NCI-H1092 (cell line): ENCODE data around the gene COMMD6.
A peak's percentile ranks its signal among the peaks of the same experiment; 100 is the strongest.
"Not testable (repeated sequence)": the region's sequence is repeated elsewhere in the genome, so short reads cannot be mapped to it uniquely, and the experiment has no call there.

Source experiments
- DNase-seq: peaks from one replicate; lab custom pipeline; 2025; lab: John Stamatoyannopoulos, UW

COMMD6 gene

DNA sequence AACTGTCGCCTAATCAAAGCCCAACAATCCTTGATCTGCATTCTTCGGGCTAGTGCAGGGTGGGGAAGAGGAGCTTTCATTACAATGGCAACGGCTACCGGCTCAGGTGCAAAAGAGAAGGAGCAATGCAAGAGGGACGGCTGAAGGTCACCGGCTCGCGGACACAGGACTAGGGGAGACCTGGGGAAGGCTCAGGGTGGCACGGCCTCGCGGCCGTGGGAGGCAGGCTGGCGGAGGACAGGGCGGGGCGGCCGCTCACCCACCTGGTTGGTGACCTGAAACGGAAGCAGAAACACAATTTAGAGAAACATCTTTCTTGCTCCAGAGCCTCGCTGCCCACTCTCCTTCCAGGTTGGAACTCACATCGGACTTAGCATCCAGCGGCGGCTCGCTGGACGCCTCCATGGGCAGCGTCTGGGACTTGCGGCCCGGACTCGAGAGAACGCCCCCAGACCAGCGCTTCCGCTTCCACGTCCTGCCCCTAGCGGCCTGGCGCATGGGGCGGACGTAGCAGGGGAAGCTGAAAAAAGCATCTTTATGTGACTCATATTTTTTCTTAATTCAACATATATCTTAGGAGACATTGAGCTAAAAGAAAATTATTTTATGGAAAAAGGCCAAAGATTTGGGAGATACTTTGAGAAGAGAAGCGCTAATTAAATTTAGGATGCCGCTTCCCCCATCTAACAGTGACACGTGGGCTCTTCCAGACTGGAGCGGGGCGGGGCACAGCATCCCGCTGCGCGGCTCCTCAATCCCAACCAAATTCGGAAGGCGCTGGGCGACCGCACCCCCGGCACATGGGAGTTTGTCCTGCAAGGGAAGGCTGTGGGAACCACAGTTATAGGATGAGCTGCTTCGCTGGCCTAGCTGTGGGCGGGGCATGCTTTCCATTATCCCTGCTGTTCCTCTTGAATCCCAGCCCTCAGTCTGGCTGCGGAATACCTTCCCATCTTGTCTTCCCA, at the start of gene COMMD6:
COMMD6 (minus strand) TSS at position 441 of the 965 bp plus-strand sequence; CDS start at position 405, 36 bp downstream.
- DNase-seq = peak; percentile 74

DNA sequence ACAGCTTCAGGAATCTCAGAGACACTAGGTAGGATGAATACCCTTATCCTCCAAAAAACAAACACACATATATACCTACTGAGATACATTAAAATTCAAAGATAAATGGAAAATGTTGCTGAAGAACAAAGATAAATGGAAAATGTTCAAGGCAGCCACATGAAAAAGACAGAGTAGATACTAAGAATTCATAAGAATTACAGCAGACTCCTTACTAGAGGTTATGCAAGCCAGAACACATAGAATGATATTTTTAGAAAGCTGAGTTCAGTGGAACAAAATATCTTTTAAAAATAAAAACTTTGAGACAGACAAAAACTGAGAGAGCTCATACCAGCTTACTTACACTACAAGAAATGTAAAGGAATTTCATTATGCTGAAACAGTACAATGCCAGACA, 47.5 kb upstream of the COMMD6 start:
- DNase-seq = no peak

DNA sequence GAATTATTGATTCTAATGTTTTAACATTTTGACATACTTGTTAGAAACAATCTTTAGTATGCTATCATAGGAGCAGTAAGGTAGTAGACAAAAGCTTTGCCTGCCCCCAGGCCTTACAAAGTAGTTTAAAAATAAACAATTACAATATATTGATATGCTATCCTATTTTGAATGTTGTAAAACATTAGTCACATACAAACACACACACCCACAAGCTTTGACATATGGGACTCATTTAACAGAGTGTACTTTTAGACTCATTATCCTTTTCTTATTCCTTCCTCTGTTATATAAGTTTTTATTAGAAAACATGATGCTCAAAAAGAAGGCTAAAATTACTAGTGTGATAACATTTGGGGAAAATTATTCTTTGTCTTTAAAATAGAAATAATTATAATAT, 45.5 kb upstream of the COMMD6 start:
- no peak for DNase-seq

DNA sequence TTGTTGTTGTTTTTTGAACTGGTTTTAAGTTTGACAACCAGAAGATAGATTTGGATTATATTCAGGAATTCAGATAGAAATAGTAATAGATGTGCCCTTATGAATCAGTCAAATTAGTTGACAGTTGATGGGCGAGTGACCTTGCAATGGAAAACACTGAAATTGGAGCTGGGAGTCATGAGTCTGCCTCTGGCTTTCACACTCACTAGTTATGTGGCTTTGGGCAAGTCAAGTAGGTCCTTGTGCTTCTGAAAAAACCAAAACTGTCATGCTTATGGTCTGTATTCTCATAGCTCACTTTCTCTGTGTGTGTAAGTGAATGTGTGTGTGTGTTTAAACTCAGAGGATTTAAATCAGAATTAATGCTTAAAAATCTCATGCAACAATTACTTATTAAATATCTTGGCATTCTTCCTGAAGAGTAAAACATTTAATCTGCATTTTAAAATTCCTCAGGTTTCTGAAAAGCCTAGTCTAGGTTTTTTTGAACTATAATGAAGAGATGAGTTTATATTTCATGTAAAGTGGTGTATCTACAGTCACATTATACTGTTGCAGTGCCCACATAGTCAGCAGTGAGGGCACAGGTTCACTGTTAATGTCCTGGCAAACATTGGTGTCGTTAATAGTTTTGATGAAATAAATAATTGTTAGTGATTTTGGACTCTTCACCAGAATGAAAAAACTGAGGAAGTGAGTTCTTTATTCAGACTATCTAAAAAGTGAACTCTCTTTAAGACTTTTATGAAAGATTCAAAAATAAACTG, 44.4 kb upstream of the COMMD6 start:
- DNase-seq = no peak

DNA sequence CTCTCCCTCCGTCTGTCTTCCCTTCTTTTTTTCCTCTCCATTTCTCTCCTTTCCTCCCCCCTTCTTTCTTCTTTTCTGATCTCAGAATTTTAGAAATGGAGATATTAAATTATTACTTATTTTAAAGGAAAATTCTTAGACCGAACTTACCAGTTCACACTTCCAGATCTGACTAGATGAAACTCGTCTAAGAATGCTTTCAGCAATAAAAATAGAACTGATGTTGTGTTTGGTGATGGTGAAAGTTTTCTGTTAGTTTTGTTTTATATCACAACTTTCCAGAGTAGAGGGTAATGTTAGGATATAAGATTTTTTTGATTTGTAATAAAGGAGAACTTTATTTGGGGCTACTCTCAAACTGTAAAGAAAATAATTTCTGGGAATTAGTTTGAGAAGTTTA, 41.9 kb upstream of the COMMD6 start:
- DNase-seq = no peak

DNA sequence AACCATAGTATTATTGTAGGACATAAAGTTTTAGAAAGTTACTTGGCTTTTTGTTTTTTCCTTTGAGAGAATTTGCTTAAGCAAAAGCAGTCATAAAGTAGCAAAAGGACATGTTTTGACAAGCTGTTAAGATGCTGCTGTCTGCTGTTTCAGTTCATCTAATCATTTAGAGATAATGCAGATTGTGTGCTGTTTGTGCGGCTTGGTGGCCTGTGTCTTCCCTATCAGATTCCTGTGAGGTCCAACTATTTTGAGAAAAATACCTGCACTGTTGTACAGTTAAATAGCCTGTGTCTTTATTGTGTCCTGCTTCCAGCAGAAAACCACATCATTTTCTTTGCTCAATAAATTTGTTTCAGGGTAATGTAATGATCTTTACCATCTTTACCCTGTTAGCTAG, 31.9 kb upstream of the COMMD6 start:
- DNase-seq = no peak

DNA sequence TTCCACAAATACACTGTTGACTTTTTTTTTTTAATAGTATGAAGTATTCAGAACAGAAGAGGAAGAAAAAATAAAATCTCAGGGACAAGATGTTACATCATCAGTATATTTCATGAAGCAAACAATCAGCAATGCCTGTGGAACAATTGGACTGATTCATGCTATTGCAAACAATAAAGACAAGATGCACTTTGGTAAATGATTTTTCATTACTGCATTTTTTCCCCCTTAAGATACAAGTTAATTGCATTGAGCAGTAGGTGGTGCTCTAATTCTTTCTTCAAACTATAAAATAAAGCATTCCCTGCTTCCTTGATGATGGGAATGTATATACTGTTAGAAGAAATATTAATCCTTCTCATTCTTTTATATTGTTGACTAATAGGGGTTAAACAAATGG, 29.0 kb upstream of the COMMD6 start:
- DNase-seq = no peak

DNA sequence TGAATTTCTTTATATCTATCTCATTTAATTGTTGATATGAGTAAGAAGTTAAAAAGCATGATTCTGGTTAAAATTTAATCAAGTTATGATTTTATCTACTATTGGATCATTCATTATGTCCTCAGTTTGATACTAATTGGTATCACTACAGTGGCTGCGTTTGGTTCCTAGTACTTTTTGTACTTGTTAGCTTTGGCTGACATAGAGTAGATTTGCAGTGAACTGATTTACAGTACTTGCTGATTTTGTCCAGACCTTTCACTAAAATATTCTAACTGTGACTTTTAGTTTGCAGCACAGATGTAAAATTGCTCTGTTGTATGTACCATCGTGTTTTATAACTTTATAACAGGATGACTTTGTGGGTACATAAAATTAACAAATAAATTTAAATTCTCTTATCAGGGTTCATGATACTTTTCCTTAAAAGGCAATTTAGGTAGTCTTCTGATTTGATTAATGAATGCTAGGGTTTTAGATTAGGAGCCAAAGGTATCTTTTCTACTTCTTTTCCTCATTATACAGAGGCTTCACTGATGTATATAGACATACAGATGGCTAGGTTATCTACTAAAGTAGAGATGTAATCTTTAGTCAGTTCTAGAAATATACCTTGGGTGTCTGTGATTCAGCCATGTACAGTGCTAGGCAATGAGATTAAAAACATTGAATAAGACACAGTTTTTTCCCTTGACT, 20.7 kb upstream of the COMMD6 start:
- no peak for DNase-seq

DNA sequence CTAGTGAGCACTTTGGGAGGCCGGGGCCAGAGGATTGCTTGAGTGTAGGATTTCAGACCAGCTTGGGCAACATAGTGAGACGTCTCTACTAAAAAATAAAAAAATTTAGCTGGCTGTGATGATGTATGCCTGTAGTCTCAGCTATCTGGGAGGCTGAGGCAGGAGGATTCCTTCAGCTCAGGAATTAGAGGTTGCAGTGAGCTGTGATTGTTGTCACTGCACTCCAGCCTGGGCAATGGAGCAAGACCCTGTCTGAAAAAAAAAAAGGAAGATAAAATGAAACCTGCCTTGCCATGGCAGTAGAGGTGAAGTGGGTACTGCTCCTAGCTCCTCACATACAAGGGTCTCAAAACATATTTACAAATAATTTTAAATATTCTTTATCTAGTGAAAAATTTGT, 19.3 kb upstream of the COMMD6 start:
- no peak for DNase-seq

DNA sequence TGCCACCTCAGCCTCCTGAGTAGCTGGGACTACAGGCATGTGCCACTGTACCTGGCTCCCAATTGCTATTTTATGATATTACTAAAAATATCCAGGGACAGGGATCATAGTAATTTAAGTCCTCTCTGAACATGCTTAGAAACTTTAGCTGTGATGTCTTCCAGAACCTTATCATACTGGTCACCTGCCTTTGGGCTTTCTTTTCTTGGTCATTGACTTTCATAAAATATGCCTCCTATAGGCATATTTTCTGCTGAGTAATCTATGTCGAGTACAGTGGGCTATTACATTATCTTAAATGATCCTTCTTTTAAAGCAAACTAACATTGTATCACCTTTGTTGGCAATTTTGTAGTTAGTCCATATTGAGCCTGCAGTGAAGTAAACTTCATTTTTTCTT, 18.2 kb upstream of the COMMD6 start:
- no peak for DNase-seq

DNA sequence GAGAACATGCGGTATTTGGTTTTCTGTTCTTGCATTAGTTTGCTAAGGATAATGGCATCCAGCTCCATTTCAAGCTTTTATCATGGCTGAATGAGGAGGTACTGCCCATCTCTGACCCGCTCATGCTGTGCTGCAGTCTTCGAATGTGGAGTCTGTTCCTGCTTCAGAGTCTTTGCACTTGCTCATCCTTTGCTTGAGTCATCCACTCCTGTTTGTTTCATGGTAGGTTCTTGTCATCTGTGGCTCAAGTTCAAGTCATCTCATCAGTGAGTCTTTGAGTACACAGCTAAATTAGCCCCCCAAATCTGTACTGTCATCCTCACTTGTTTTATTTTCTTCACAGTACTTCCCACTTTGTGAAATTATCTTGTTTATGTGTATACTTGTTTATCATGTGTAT, 17.3 kb upstream of the COMMD6 start:
- no peak for DNase-seq

DNA sequence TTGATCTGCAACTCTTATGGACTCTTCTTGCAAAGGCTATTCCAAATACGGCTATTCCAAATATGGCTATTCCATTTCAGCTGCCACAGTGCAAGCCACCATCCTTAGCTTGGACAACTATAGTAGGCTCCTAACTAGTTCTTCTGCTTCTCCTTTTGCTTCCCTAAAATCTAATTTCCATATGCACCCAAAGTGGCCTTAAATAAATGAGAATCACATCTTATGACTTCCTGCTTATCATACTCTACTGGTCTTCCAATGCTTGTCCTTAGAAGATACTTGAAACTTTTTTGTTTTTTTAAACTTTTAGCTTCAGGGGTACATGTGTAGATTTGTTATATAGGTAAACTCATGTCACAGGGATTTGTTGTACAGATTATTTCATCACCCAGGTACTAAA, 16.8 kb upstream of the COMMD6 start:
- DNase-seq = no peak

DNA sequence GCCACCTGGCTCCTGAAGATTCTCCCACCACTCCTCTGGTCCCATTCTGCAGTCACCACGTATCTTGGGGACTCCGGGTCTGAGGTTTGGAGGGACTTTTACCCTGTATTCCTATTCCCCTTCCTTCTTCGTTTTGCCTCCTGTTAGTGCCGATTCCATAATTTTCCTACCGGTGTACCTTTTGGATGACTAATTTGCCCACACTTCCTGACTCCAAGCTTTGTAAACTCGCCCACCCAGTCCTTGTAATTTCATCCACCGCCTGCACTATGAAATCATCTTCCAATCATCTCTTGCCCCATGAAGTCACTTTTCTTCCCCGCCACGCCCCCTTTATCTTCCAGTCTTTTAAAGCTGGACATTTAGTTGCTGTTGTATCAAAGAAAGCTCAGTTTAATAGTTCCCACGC, 12.5 kb upstream of the COMMD6 start:
- peak; percentile 7 for DNase-seq

DNA sequence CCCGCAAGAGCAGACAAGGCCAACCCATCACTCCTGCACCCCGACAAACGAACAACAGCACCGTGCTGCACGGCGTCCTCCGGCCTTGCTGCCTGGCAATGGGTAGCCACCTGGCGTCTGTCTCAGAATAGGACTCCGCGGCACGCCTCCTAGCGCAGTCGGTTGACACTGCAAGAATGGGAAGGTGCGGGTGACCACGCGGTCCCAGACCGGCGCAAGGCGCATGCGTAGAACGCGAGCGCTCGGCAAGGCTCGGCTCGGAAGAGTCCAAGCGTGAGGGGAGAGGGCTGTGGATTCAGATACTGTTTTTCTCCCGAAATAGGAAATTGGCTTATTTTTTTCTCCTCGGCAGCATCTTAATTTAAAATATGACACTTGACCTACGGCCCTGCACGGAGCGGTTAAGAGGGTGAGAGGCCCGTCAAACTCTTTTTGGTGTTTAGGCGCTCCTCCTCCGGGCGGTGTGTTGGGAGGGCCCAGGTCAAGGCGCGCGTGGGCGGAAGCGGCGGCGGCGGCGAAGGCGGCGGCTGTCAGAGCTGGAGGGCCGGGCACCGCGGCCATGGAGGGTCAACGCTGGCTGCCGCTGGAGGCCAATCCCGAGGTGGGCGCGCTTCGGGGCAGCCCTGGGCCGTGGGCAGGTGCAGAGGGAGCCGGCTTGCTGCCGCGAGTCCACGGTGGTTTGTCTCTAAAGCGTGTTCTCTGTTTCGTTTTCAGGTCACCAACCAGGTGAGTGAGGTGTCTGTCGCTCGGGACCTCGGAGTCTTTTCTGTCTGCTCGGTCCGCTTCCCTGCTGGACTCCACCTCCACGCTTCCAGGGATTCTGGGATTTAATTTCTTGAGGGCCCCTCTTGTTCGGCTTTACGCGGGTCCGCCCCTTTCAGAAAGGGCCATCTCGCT, 11.9 kb upstream of the COMMD6 start, which contains the start of gene UCHL3:
UCHL3 (plus strand) TSS at position 530 of the 897 bp plus-strand sequence; CDS start at position 560, 30 bp downstream.
- DNase-seq = peak; percentile 98

DNA sequence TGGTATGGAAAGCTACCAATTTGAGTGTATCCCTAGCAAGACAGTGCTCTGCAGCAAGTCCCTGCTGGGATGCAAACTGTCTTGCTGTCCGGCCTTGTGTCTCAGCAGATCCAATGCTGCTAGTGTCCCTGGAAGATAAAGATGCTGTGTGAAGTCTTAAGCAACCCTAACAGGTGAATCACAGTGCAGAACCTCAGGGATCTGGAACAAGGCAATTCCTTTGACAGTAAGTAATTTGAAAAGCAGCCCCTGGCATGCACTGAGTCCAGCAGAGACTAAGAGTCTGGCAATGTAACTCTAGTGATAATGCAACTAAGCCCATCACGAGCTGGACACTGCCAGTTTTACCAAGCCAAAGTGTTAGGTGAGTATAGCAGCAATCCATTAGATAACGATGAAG, 10.3 kb upstream of the COMMD6 start:
- no peak for DNase-seq

DNA sequence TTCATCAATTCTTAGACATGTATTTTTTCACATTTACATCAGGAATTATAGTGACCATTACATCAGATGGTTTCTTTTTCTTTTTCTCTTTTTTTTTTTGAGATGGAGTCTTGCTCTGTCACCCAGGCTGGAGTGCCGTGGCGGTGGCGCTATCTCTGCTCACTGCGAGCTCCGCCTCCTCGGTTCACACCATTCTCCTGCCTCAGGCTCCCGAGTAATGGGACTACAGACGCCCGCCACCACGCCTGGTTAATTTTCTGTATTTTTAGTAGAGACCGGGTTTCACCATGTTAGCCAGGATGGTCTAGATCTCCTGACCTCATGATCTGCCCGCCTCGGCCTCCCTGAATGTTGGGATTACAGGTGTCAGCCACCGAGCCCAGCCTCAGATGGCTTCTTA, 7.7 kb upstream of the COMMD6 start:
- DNase-seq = not testable (repeated sequence)

DNA sequence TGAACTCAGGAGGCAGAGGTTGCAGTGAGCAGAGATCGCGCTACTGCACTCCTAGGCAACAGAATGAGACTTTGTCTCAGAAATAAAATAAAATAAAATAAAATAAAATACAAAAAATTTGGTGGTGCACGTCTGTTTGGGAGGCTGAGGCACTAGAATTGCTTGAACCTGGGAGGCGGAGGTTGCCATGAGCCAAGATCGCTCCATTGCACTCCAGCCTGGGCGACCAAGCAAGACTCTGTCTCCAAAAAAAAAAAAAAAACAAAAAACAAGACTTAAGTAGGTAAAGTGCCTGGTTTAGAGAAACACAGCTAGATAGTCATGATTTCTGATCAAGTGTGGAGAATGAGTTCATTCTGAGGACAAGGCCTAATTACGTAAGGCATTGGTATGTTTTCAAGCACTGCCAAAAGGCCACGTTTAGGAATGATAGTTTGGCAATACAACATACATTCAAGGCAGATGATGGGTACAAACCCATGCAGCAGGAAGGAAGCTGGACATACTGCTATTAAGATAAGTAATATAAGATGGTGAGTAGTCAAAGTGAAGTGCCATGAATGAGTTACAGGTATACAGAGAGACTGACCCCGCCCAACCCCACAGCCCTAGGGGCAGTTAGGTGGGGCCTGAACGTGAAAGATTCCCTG, 7.2 kb upstream of the COMMD6 start:
- DNase-seq = no peak

DNA sequence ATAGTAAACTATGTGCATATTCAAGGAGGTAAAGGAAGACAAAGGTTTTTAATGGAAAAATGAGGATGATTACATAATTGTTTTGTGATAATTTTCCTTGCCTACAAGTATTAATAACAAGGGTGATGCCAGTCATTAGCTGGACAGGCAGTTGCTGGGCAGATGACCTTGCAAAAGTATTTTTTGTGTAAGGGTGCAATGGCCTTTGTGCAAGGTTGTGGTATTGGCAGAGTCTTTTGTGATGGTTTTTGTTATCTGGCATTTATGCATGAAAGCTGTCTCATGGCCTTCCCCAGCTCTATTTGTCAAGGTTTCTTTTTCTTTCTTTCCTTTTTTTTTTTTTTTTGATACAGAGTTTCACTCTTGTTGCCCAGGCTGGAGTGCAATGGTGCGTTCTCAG, 4.3 kb upstream of the COMMD6 start:
- DNase-seq = no peak

DNA sequence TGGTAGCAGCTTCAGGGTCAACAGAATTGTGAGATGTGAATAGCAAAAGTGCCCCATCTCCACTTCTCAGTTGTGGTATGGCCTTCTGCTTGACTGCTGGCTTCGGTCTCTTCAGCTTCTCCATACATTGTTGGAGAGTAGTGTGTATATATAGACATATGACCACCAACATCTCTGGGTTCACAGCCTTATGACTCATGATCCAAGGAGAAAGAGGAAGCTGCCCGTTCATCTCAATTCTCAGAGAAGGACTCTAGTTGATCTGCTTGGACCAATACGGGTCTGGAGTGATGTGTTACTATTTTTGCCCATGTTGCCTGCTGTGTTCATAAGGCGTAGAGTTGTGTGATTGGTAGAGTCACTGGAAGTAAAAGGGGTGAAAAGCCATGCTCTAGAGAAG, 3.6 kb upstream of the COMMD6 start:
- no peak for DNase-seq

DNA sequence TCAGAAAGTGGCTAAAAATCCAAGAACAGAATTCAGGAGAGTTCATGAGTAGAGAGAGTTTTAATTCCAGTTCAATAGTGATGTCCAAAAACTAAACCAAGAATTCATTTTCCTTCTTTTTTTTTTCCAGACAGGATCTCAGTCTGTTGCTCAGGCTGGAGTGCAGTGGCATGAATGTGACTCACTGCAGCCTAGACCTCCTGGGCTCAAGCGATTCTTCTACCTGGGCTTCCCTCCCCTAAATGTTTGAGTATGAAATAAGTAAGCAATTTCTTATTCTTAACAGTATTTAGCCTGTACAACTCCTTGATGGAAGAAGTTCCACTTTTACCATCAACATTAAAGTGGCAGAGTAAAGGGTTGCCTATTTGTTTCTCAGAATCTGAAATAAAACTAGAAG, 3.8 kb downstream of the COMMD6 start:
- DNase-seq = no peak

DNA sequence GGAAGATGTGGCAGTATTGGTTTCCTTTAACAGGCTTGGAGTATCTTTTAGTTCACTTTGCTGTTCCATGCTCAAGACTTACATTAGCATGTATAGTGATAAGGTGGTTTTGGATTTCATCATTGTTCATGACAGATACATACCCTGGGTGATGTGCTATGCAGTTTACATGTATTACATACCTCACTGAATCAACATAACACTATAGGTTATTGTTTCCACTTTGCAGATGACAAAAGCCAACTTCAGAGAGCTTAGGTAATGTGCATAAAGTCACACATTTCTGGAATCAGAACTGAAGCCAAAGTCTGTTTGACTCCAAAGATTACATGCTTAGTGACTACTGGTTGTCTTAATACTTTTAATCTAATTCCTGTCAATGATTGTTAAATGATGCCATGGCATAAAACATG, 7.1 kb downstream of the COMMD6 start:
- DNase-seq = no peak
